Endodermal cell (in vitro differentiated cells): ENCODE data around the gene CCDC158. TPM values are rescaled to one million over a fixed set of nuclear protein-coding genes. Genes with fewer than 3 reads are reported as not detected.

Experiments
- DNase-seq: peaks from one replicate; pipeline ENCODE4 v3.0.0-alpha.2; 2017
- H3K27ac ChIP-seq: 2 replicates; pipeline ENCODE4 v1.5.1; 2013; ENCODE audit warnings: mild to moderate bottlenecking, low read depth, low read length, moderate library complexity
- H3K27me3 ChIP-seq: 2 replicates; pipeline ENCODE4 v1.6.1; 2013; ENCODE audit warnings: mild to moderate bottlenecking, low read length, moderate library complexity; ENCODE audit not compliant: insufficient read depth, control insufficient read depth, poor library complexity, severe bottlenecking
- H3K36me3 ChIP-seq: 2 replicates; pipeline ENCODE4 v1.7.0; 2013; ENCODE audit warnings: mild to moderate bottlenecking, low read length, moderate library complexity; ENCODE audit not compliant: control insufficient read depth, insufficient read depth
- H3K4me1 ChIP-seq: one replicate; pipeline ENCODE4 v1.7.0; 2013; ENCODE audit warnings: low read length; ENCODE audit not compliant: control insufficient read depth, insufficient read depth
- H3K4me3 ChIP-seq: 2 replicates; pipeline ENCODE4 v1.5.1; 2013; ENCODE audit warnings: mild to moderate bottlenecking, low read length, moderate library complexity
- H3K9ac ChIP-seq: 2 replicates; pipeline ENCODE4 v1.6.1; 2013; ENCODE audit warnings: mild to moderate bottlenecking, low read length, moderate library complexity; ENCODE audit not compliant: poor library complexity, severe bottlenecking; ENCODE audit errors: extremely low read depth
- H3K9me3 ChIP-seq: 2 replicates; pipeline ENCODE4 v1.6.1; 2013; ENCODE audit warnings: mild to moderate bottlenecking, low read length, moderate library complexity; ENCODE audit not compliant: control insufficient read depth
- H3K27ac Mint-ChIP-seq: 2 replicates; pipeline ENCODE4 v1.8.0; 2020; ENCODE audit warnings: mixed read lengths
- H3K27me3 Mint-ChIP-seq: 2 replicates; pipeline ENCODE4 v1.8.0; 2021; ENCODE audit warnings: mild to moderate bottlenecking, mixed read lengths; ENCODE audit not compliant: insufficient read depth
- H3K36me3 Mint-ChIP-seq: 2 replicates; pipeline ENCODE4 v1.8.0; 2020; ENCODE audit warnings: low read depth, mixed read lengths
- H3K4me1 Mint-ChIP-seq: 2 replicates; pipeline ENCODE4 v1.8.0; 2020; ENCODE audit warnings: mixed read lengths
- H3K4me3 Mint-ChIP-seq: 2 replicates; pipeline ENCODE4 v1.8.0; 2020; ENCODE audit warnings: mild to moderate bottlenecking, moderate library complexity, mixed read lengths
- H3K9me3 Mint-ChIP-seq: 2 replicates; pipeline ENCODE4 v1.8.0; 2020; ENCODE audit warnings: mild to moderate bottlenecking, mixed read lengths
- CTCF ChIP-seq: fragments of 200-600 bp; sonication (generic); conservative IDR thresholded peaks from 2 replicates; pipeline ENCODE4 v1.5.0; 2021; ENCODE audit warnings: antibody characterized with exemption, mild to moderate bottlenecking
- WGBS, 2 experiments: methylation state at CpG; one replicate each; pipeline versions ENCODE4 v1.1.5 to v1.1.7; 2013; ENCODE audit warnings: missing lambda C conversion rate in 2 of 2, mixed read lengths in 1 of 2; ENCODE audit not compliant: insufficient coverage in 1 of 2, insufficient read length in 1 of 2; 5-methylcytosine and 5-hydroxymethylcytosine counted together
- total RNA-seq, 2 donors: library from RNA; stranded (reverse); fragmentation: NEBNext Ultra II Directional in 1 of 2; extraction: Animal tissue kit (Norgen Biotek cat#: 25700) in 1 of 2; gene quantifications; 2 replicates in 1 of 2; 3 replicates in 1 of 2; pipeline ENCODE4 v1.2.1, GENCODE V29; 2021

The CCDC158 gene
- total RNA-seq, 2 donors from 2014 or later = not detected

GRCh38 chr4:76401654-76402053 is 19.3 kb downstream of the CCDC158 start:
- Mint-ChIP-seq H3K4me1 (no peaks in the 10 kb centered on the region), H3K27me3 (no peaks in the 10 kb centered on the region), H3K9me3 (peaks cover 2% of the 10 kb centered on the region), H3K4me3 (no peak overlapping the region), H3K27ac (no peak overlapping the region), H3K36me3 (no peaks in the 10 kb centered on the region)
- Histone ChIP-seq H3K9me3 (no peaks in the 10 kb centered on the region), H3K27me3 (no peaks in the 10 kb centered on the region), H3K4me1 (no peaks in the 10 kb centered on the region), H3K9ac (no peak overlapping the region), H3K36me3 (no peaks in the 10 kb centered on the region), H3K27ac (no peak overlapping the region), H3K4me3 (no peak overlapping the region)
- TF ChIP-seq CTCF = no peak
- 78 to 96% methylated on average over 3 of the region's 3 CpGs for whole genome bisulfite sequencing, 2 experiments
- no peak for DNase-seq

- Mint-ChIP-seq H3K27ac (no peak overlapping the region), H3K9me3 (peaks cover 6% of the 10 kb centered on the region), H3K4me3 (no peak overlapping the region), H3K36me3 (no peaks in the 10 kb centered on the region), H3K4me1 (no peaks in the 10 kb centered on the region), H3K27me3 (no peaks in the 10 kb centered on the region)
- no peaks in the 10 kb centered on the region for H3K27me3 ChIP-seq
- 78 to 100% methylated on average over 2 to 3 of the region's 3 CpGs for WGBS, 2 experiments
- H3K36me3 ChIP-seq = no peaks in the 10 kb centered on the region
- H3K9me3 ChIP-seq = no peaks in the 10 kb centered on the region
- H3K9ac ChIP-seq = no peak overlapping the region
- DNase-seq = peak; percentile 57
- no peak overlapping the region for H3K27ac ChIP-seq
- H3K4me1 ChIP-seq = no peaks in the 10 kb centered on the region
- no peak for TF ChIP-seq CTCF
- H3K4me3 ChIP-seq = no peak overlapping the region
Observed at GRCh38 chr4:76388160-76388908, 32.6 kb downstream of the CCDC158 start.

- Mint-ChIP-seq H3K4me1 (no peaks in the 10 kb centered on the region), H3K4me3 (no peak overlapping the region), H3K27ac (no peak overlapping the region), H3K27me3 (no peaks in the 10 kb centered on the region), H3K36me3 (no peaks in the 10 kb centered on the region), H3K9me3 (peaks cover 4% of the 10 kb centered on the region)
- H3K4me1 ChIP-seq = no peaks in the 10 kb centered on the region
- no peaks in the 10 kb centered on the region for H3K9me3 ChIP-seq
- no peaks in the 10 kb centered on the region for H3K36me3 ChIP-seq
- no peaks in the 10 kb centered on the region for H3K27me3 ChIP-seq
- 89 to 97% methylated on average over 4 to 6 of the region's 6 CpGs for WGBS, 2 experiments
- no peak for DNase-seq
- no peak for TF ChIP-seq CTCF
- no peak overlapping the region for H3K27ac ChIP-seq
- no peak overlapping the region for H3K9ac ChIP-seq
- no peak overlapping the region for H3K4me3 ChIP-seq
Observed at GRCh38 chr4:76386566-76387305, 34.2 kb downstream of the CCDC158 start.
